K562 treated with DMSO at 1 percent for 12 hours (cell line): ENCODE data around the gene GNGT1. TPM values are rescaled to one million over a fixed set of nuclear protein-coding genes. Genes with fewer than 3 reads are reported as not detected.

Experiments
- total RNA-seq: library from RNA; unstranded; fragments of 300-600 nt; gene quantifications from 2 replicates; pipeline ENCODE4 v1.2.3, GENCODE V29; 2022; ENCODE audit not compliant: insufficient read depth

GNGT1 gene
- total RNA-seq, result not detected in 2 replicates

DNA sequence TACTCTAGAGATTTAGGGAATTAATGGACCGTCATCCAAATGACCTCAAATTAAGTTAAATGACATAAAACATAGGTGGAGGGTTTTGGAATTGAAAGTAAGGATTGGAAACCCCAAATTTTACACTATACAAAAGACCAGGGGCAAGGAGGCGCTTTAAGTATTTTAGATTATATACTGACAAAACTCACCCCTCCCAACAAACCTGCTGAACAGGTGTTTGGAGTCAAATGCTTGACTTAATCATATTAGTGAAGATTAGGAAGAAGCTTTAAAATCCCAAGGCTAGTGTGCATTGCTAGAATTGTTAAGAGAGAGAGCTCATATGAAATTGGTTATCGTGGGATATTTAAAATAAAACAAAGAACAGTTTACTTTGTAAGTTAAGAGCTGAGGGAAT lies at the start of gene GNGT1:
TSS of gene GNGT1 (plus strand) at position 301 of the 400 bp plus-strand sequence. CDS start 180 bp downstream, outside the sequence.

DNA sequence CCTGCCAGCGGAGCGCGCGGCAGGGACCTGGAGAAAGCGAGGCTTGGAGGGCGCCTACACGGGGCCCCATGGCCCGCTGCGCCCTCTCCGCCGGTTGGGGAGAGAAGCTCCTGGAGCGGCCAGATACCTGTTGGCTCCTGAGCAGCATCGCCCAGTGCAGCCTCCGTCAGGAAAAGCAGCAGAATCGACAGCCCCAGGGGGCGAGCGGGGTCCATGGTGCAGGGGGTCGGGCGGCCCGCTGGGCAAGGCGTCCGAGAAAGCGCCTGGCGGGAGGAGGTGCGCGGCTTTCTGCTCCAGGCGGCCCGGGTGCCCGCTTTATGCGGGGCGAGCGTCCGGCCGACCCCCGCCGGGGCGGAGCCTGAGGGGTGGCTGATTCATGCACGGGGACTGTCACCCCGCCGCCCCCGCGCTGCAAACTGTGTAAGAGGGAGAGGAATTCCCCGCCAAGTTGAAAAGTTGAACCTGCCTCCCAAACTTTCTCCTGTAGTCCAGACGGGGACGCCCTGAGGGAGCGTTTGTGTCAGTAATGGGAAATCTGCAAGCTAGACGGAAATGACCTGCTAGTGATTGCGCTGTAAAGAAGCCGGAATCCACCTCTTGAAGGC lies 15.8 kb upstream of the GNGT1 start, which contains the start of gene TFPI2:
TSS of gene TFPI2 (minus strand) at position 290 of the 605 bp plus-strand sequence. CDS start at position 215, 75 bp downstream.

DNA sequence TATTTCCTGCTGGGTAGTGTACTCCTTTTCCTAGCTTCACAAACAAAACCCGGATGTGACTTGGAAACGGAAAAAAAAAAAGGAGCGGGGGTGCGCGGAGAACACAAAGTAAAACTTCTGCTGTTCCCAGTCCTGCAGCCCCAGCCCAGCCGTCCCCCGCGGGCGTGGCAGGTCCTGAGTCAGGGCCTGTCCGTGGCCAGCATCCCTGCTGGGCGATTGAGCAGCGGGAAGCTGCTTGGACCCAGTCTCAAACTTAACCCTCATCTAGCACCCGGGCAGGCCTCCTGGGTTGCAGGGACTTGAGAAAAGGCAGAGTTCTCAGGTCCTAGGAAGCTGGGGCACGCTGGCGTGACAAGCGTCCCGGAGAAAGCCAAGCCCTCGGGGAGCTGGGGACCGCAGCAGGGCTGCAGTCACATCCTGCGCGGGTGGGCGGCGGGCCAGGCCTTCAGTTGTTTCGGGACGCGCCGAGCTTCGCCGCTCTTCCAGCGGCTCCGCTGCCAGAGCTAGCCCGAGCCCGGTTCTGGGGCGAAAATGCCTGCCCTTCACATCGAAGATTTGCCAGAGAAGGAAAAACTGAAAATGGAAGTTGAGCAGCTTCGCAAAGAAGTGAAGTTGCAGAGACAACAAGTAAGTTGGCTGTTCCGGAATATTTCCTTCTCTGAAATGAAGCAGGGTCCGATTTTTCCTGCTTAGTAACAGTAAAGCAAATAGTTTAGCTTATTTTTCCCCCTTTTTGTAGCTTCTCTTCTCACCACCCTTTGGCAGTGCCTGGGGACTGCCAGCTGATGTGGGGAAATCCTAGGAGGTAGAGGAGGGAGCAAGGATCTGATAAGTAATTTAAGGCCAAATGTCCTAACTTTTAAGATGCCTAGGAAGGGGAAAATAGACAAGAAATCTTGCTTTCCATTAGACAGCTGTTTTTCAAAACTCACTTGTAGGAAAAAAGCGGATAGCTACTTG lies 15.5 kb downstream of the GNGT1 start, which contains the start of gene GNG11:
TSS of gene GNG11 (plus strand) at position 129 of the 960 bp plus-strand sequence. CDS start at position 532, 403 bp downstream.

Other genes starting within 250 kb of the GNGT1 start
- gene TFPI2, start 15.8 kb upstream of the GNGT1 start, total RNA-seq, result not detected in 2 replicates
- not detected in 2 replicates for gene GNG11, start 15.2 kb downstream of the GNGT1 start, total RNA-seq
- gene BET1, start 97.8 kb downstream of the GNGT1 start, total RNA-seq, result 21.6 and 29.3 TPM in 2 replicates